H1 (cell line): ENCODE data around the gene HPRT1. TPM values are rescaled to one million over a fixed set of nuclear protein-coding genes. Genes with fewer than 3 reads are reported as not detected.

Experiments
- CTCF ChIA-PET: fragments of 300-600 bp; sonication (Branson Sonifier 250); formaldehyde crosslinking; loops from one replicate; lab custom pipeline; 2021; ENCODE audit not compliant: partially characterized antibody; lab: Charles Lee
- POLR2A ChIA-PET: fragments of 300-600 bp; sonication (Branson Sonifier 250); formaldehyde crosslinking; loops from one replicate; lab custom pipeline; 2021; ENCODE audit warnings: inconsistent platforms; ENCODE audit not compliant: partially characterized antibody; lab: Charles Lee
- DNase-seq, 2 experiments: peaks; one replicate each; pipeline versions ENCODE4 v3.0.0 to v3.0.0-alpha.2; 2010 to 2022; ENCODE audit warnings: low spot score in 2 of 2, low read depth in 1 of 2, mixed read lengths in 1 of 2
- FAIRE-seq: peaks from 2 replicates; lab custom pipeline; 2011; peaks lifted over from hg19 to GRCh38; lab: Jason Lieb, UNC
- H2AFZ ChIP-seq: 2 replicates; pipeline ENCODE4 v1.8.1; 2012; ENCODE audit warnings: low read length, inconsistent platforms
- H2AK5ac ChIP-seq: 2 replicates; pipeline ENCODE4 v1.6.1; 2013; ENCODE audit warnings: low read depth, low read length
- H2BK120ac ChIP-seq: replicated peaks from 2 replicates; pipeline ENCODE3; 2013; ENCODE audit warnings: low read depth, low read length, inconsistent platforms
- H2BK12ac ChIP-seq: 2 replicates; pipeline ENCODE4 v1.6.1; 2013; ENCODE audit warnings: low read depth, low read length
- H2BK15ac ChIP-seq: 2 replicates; pipeline ENCODE4 v1.6.1; 2013; ENCODE audit warnings: low read length
- H2BK20ac ChIP-seq: 2 replicates; pipeline ENCODE4 v1.6.1; 2013; ENCODE audit warnings: low read length
- H2BK5ac ChIP-seq: 2 replicates; pipeline ENCODE4 v1.6.1; 2013; ENCODE audit warnings: low read depth, low read length
- H3K14ac ChIP-seq: 2 replicates; pipeline ENCODE4 v1.6.1; 2013; ENCODE audit warnings: inconsistent platforms; ENCODE audit not compliant: insufficient read length
- H3K18ac ChIP-seq: 2 replicates; pipeline ENCODE4 v1.6.1; 2013; ENCODE audit warnings: low read length; ENCODE audit errors: extremely low read depth
- H3K23ac ChIP-seq: 2 replicates; pipeline ENCODE4 v1.6.1; 2013; ENCODE audit warnings: inconsistent platforms; ENCODE audit not compliant: insufficient read length
- H3K23me2 ChIP-seq: 2 replicates; pipeline ENCODE4 v1.6.1; 2013; ENCODE audit warnings: low read depth, low read length
- H3K27ac ChIP-seq: 2 replicates; pipeline ENCODE4 v1.6.1; 2011; ENCODE audit warnings: low read depth, low read length, inconsistent platforms
- H3K27me3 ChIP-seq, 4 experiments: replicated peaks in 1 of 4; 1 replicate in 1 of 4; 2 replicates in 3 of 4; pipeline versions ENCODE4 v1.6.1 to v1.8.1; 2011 to 2013; ENCODE audit warnings: low read length in 3 of 4, mild to moderate bottlenecking in 3 of 4, inconsistent platforms in 2 of 4, mixed read lengths in 2 of 4, moderate library complexity in 1 of 4; ENCODE audit not compliant: control insufficient read depth in 3 of 4, insufficient read depth in 3 of 4; ENCODE audit errors: extremely low read depth in 1 of 4
- H3K36me3 ChIP-seq, 4 experiments: 2 replicates each; pipeline versions ENCODE4 v1.6.1 to v1.8.1; 2011 to 2013; ENCODE audit warnings: mild to moderate bottlenecking in 4 of 4, low read length in 3 of 4, moderate library complexity in 2 of 4, control low read depth in 1 of 4, inconsistent platforms in 1 of 4; ENCODE audit not compliant: insufficient read depth in 4 of 4, control insufficient read depth in 2 of 4
- H3K4ac ChIP-seq: replicated peaks from 2 replicates; pipeline ENCODE3; 2013; ENCODE audit warnings: low read length, low read depth, mixed read lengths, inconsistent platforms; ENCODE audit not compliant: insufficient read length
- H3K4me1 ChIP-seq, 4 experiments: replicated peaks in 1 of 4; 1 replicate in 1 of 4; 2 replicates in 3 of 4; pipeline versions ENCODE4 v1.6.1 to v1.8.1; 2011 to 2013; ENCODE audit warnings: low read length in 3 of 4, inconsistent platforms in 2 of 4, mixed read lengths in 1 of 4; ENCODE audit not compliant: insufficient read depth in 4 of 4, control insufficient read depth in 3 of 4
- H3K4me2 ChIP-seq, 2 experiments: 2 replicates each; pipeline versions ENCODE4 v1.6.1 to v1.8.1; 2011 to 2013; ENCODE audit warnings: low read depth in 2 of 2, low read length in 2 of 2, control low read depth in 1 of 2, inconsistent platforms in 1 of 2, mild to moderate bottlenecking in 1 of 2; ENCODE audit not compliant: insufficient read depth in 1 of 2
- H3K4me3 ChIP-seq, 4 experiments: fragments of 200-600, 300-600 bp in 1 of 4; sonication (generic), shearing (Covaris generic), sonication (Bioruptor Twin) in 1 of 4; 2 replicates each; pipeline versions ENCODE4 v1.5.1 to v1.8.1; 2011 to 2016; ENCODE audit warnings: low read length in 4 of 4, low read depth in 3 of 4, control low read depth in 2 of 4, inconsistent platforms in 2 of 4, mild to moderate bottlenecking in 2 of 4, mixed read lengths in 1 of 4, moderate library complexity in 1 of 4; ENCODE audit not compliant: insufficient read depth in 2 of 4; ENCODE audit errors: extremely low read depth in 1 of 4
- H3K56ac ChIP-seq: replicated peaks from 2 replicates; pipeline ENCODE3; 2013; ENCODE audit warnings: low read depth, mild to moderate bottlenecking, mixed read lengths, low read length, inconsistent platforms; ENCODE audit not compliant: insufficient read length
- H3K79me1 ChIP-seq: 2 replicates; pipeline ENCODE4 v1.6.1; 2013; ENCODE audit warnings: low read depth, low read length, control low read depth
- H3K79me2 ChIP-seq, 2 experiments: 2 replicates each; pipeline versions ENCODE4 v1.6.1 to v1.8.1; 2012 to 2013; ENCODE audit warnings: low read length in 2 of 2, mild to moderate bottlenecking in 2 of 2, inconsistent platforms in 1 of 2; ENCODE audit not compliant: insufficient read depth in 2 of 2, control insufficient read depth in 1 of 2
- H3K9ac ChIP-seq, 4 experiments: replicated peaks in 1 of 4; 1 replicate in 1 of 4; 2 replicates in 3 of 4; pipeline versions ENCODE4 v1.6.1 to v1.8.1; 2011 to 2013; ENCODE audit warnings: low read depth in 3 of 4, low read length in 3 of 4, control low read depth in 2 of 4, mild to moderate bottlenecking in 2 of 4, moderate library complexity in 2 of 4, inconsistent platforms in 1 of 4; ENCODE audit errors: extremely low read depth in 1 of 4
- H3K9me3 ChIP-seq, 2 experiments: 2 replicates each; pipeline versions ENCODE4 v1.6.1 to v1.8.1; 2012 to 2013; ENCODE audit warnings: mild to moderate bottlenecking in 2 of 2, moderate library complexity in 2 of 2, control low read depth in 1 of 2, inconsistent platforms in 1 of 2, low read depth in 1 of 2, low read length in 1 of 2, mixed read lengths in 1 of 2; ENCODE audit not compliant: insufficient read depth in 2 of 2
- H4K20me1 ChIP-seq, 2 experiments: replicated peaks in 1 of 2; 2 replicates each; pipeline versions ENCODE3 to v1.8.1; 2011 to 2013; ENCODE audit warnings: inconsistent platforms in 2 of 2, low read length in 2 of 2, mild to moderate bottlenecking in 1 of 2; ENCODE audit not compliant: insufficient read depth in 2 of 2, control insufficient read depth in 1 of 2
- H4K5ac ChIP-seq: 2 replicates; pipeline ENCODE4 v1.6.1; 2013; ENCODE audit warnings: low read length, low read depth, mixed read lengths, inconsistent platforms; ENCODE audit not compliant: insufficient read length
- H4K8ac ChIP-seq: 2 replicates; pipeline ENCODE4 v1.8.0; 2013; ENCODE audit warnings: mild to moderate bottlenecking, moderate library complexity, low read length, inconsistent platforms; ENCODE audit not compliant: insufficient read depth; ENCODE audit errors: extremely low read depth
- H4K91ac ChIP-seq: replicated peaks from 2 replicates; pipeline ENCODE3; 2013; ENCODE audit warnings: low read length, mixed read lengths, inconsistent platforms; ENCODE audit not compliant: insufficient read length
- BRCA1 ChIP-seq: IDR thresholded peaks from 2 replicates; pipeline ENCODE4 v1.6.1; 2012; ENCODE audit warnings: low read depth, low read length, improper control_type of control experiment
- RNF2 ChIP-seq: fragments of 200-900, 300-1000 bp; sonication (generic); IDR thresholded peaks from 2 replicates; pipeline ENCODE4 v1.7.1; 2016; ENCODE audit warnings: borderline replicate concordance, low read depth, mild to moderate bottlenecking, antibody characterized with exemption, low read length; ENCODE audit not compliant: poor library complexity, severe bottlenecking; ENCODE audit errors: missing control alignments
- SAP30 ChIP-seq: fragments of 300-600 bp; sonication (generic); IDR thresholded peaks from 2 replicates; pipeline ENCODE4 v1.7.1; 2012; ENCODE audit warnings: low read length, moderate library complexity, mild to moderate bottlenecking, inconsistent platforms; ENCODE audit not compliant: insufficient read depth, insufficient replicate concordance
- WGBS, 2 experiments: shearing (Covaris generic) in 1 of 2; methylation state at CpG; one replicate each; pipeline versions ENCODE4 v1.1.6 to v1.1.7; 2013 to 2015; ENCODE audit warnings: low lambda C conversion rate in 2 of 2, mixed read lengths in 2 of 2, inconsistent platforms in 1 of 2, low coverage in 1 of 2, missing lambda C conversion rate in 1 of 2; ENCODE audit not compliant: insufficient replicate concordance in 2 of 2, insufficient coverage in 1 of 2, insufficient read length in 1 of 2; ENCODE audit errors: extremely low coverage in 1 of 2, missing lambda C conversion rate in 1 of 2; 5-methylcytosine and 5-hydroxymethylcytosine counted together
- polyA plus RNA-seq, 7 experiments: library from polyadenylated mRNA; depleted of rRNA in 3 of 7; stranded (reverse) in 5 of 7; unstranded in 2 of 7; fragments of >200 nt in 5 of 7; fragments of 200-250 nt in 2 of 7; gene quantifications; 1 replicate in 5 of 7; 2 replicates in 1 of 7; 4 replicates in 1 of 7; pipeline versions ENCODE4 v1.2.1 to v1.2.3, GENCODE V29; 2011 to 2013; ENCODE audit warnings: missing spikeins in 2 of 7, mixed read lengths in 2 of 7
- total RNA-seq: library from RNA; stranded (reverse); fragmentation: NEBNext Ultra II Directional; extraction: Animal tissue kit (Norgen Biotek cat#: 25700); gene quantifications from 2 replicates; pipeline ENCODE4 v1.2.1, GENCODE V29; 2021

Gene HPRT1
- total and polyA plus RNA-seq, 2 of the 8 experiments (the other 6 are each of a cell fraction or from before 2014, with no cell fraction given), result 16.9 to 49.5 TPM

GRCh38 chrX:134431894-134432293 is 28.1 kb upstream of the HPRT1 start:
- no peak for TF ChIP-seq BRCA1
- TF ChIP-seq SAP30, result no peak
- TF ChIP-seq RNF2, result no peak
- H2BK20ac ChIP-seq, result no peak overlapping the region
- FAIRE-seq, result no peak
- H3K4me3 ChIP-seq, result no peak overlapping the region
- DNase-seq, result no peak
- ChIA-PET CTCF (interaction anchor here (0.6 kb wide), 1 partner anchor 233 kb away, joined by 4 read pairs; no protein-coding TSS in a partner anchor), POLR2A (no interaction called here)
- no peaks in the 10 kb centered on the region for H3K9me3 ChIP-seq
- H3K27ac ChIP-seq, result no peak overlapping the region
- WGBS, 2 experiments, result 77% methylated on average over 2 of the region's 2 CpGs; no CpG with 5 or more reads in 1 of the 2 experiments
- H4K91ac ChIP-seq, result no peak overlapping the region
- H2AK5ac ChIP-seq, result no peak overlapping the region
- no peak overlapping the region for H3K56ac ChIP-seq
- no peak overlapping the region for H3K4me2 ChIP-seq
- no peaks in the 10 kb centered on the region for H3K27me3 ChIP-seq
- H3K23me2 ChIP-seq, result no peaks in the 10 kb centered on the region
- no peak overlapping the region for H2BK12ac ChIP-seq
- H2BK15ac ChIP-seq, result no peak overlapping the region
- no peak overlapping the region for H3K23ac ChIP-seq
- H4K5ac ChIP-seq, result no peak overlapping the region
- H2BK120ac ChIP-seq, result no peak overlapping the region
- no peaks in the 10 kb centered on the region for H3K79me1 ChIP-seq
- no peaks in the 10 kb centered on the region for H4K20me1 ChIP-seq
- no peak overlapping the region for H3K4ac ChIP-seq
- no peak overlapping the region for H3K14ac ChIP-seq
- H3K18ac ChIP-seq, result no peak overlapping the region
- no peak overlapping the region for H4K8ac ChIP-seq
- H3K79me2 ChIP-seq, result no peaks in the 10 kb centered on the region
- H3K4me1 ChIP-seq, result no peaks in the 10 kb centered on the region
- H2AFZ ChIP-seq, result no peak overlapping the region
- H3K9ac ChIP-seq, result no peak overlapping the region
- H3K36me3 ChIP-seq, result peaks cover 0 to 6% (median 0%) of the 10 kb centered on the region in 4 experiments; a peak in 3 of 8 replicates
- no peak overlapping the region for H2BK5ac ChIP-seq
